Panc1 (cell line): ENCODE results near the gene GLB1L3.

ENCODE experiments used
- TF ChIP-seq, protein P1 (sequence below): fragments of 450-650 bp; IDR thresholded peaks from 2 replicates; pipeline ENCODE4 v1.5.1; 2017; ENCODE audit warnings: mild to moderate bottlenecking
- TF ChIP-seq, protein P2 (sequence below), 2 experiments: IDR thresholded peaks; 2 replicates each; pipeline ENCODE4 v1.6.1; 2011 to 2012; ENCODE audit warnings: low read depth in 2 of 2, control low read depth in 1 of 2, low read length in 1 of 2, mild to moderate bottlenecking in 1 of 2, moderate library complexity in 1 of 2; ENCODE audit not compliant: insufficient read depth in 1 of 2

DNA sequence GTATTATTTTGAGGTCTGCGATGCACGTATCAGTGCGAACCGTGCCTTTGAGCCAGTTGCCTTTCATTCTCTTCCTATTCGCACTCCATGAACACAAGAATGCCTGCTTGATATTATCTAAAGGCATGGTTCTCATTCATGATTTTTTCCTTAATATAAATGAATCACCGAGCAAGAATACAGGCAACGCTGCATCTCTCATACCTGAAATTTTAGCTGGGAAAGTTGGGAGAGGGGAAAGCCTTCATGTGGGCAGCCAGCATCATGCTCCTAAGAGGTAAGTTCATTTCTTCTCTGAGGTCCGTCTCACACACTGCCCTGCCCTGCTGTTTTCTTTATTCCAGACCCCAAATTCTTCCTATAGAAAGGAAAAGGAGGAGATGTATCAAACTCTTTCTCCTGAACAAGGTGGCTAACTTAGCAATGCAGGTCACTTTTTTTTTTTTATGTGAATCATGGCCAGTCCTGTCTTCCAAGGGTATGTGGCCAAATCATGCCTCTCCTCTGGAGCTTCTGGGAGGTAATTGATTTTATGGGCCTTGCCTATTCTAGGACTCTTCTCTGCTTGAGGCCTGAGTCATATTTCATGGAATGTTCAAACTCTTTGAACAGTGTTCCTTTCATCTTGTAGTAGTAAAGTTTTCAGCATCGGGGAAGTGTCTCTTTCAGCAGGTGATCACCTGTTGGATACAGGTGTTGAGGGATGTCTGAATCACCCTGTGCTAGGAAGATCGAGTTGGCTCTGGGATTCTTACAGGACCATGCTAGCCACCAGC is 58.8 kb downstream of the GLB1L3 start:
- TF ChIP-seq, protein P1, sequence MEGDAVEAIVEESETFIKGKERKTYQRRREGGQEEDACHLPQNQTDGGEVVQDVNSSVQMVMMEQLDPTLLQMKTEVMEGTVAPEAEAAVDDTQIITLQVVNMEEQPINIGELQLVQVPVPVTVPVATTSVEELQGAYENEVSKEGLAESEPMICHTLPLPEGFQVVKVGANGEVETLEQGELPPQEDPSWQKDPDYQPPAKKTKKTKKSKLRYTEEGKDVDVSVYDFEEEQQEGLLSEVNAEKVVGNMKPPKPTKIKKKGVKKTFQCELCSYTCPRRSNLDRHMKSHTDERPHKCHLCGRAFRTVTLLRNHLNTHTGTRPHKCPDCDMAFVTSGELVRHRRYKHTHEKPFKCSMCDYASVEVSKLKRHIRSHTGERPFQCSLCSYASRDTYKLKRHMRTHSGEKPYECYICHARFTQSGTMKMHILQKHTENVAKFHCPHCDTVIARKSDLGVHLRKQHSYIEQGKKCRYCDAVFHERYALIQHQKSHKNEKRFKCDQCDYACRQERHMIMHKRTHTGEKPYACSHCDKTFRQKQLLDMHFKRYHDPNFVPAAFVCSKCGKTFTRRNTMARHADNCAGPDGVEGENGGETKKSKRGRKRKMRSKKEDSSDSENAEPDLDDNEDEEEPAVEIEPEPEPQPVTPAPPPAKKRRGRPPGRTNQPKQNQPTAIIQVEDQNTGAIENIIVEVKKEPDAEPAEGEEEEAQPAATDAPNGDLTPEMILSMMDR: no peak
- TF ChIP-seq, protein P2, sequence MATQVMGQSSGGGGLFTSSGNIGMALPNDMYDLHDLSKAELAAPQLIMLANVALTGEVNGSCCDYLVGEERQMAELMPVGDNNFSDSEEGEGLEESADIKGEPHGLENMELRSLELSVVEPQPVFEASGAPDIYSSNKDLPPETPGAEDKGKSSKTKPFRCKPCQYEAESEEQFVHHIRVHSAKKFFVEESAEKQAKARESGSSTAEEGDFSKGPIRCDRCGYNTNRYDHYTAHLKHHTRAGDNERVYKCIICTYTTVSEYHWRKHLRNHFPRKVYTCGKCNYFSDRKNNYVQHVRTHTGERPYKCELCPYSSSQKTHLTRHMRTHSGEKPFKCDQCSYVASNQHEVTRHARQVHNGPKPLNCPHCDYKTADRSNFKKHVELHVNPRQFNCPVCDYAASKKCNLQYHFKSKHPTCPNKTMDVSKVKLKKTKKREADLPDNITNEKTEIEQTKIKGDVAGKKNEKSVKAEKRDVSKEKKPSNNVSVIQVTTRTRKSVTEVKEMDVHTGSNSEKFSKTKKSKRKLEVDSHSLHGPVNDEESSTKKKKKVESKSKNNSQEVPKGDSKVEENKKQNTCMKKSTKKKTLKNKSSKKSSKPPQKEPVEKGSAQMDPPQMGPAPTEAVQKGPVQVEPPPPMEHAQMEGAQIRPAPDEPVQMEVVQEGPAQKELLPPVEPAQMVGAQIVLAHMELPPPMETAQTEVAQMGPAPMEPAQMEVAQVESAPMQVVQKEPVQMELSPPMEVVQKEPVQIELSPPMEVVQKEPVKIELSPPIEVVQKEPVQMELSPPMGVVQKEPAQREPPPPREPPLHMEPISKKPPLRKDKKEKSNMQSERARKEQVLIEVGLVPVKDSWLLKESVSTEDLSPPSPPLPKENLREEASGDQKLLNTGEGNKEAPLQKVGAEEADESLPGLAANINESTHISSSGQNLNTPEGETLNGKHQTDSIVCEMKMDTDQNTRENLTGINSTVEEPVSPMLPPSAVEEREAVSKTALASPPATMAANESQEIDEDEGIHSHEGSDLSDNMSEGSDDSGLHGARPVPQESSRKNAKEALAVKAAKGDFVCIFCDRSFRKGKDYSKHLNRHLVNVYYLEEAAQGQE (IDR thresholded peaks at IDR 0.05; ENCODE audit: insufficient read depth in 1 of 2, low read depth in 2 of 2, low read length in 1 of 2): no peak
